Activated CD4-positive, alpha-beta memory T cell treated with anti-CD3 and anti-CD28 coated beads for 36 hours (primary cell): Measurements from ENCODE around the gene SPATA33. TPM values are rescaled to one million over a fixed set of nuclear protein-coding genes. Genes with fewer than 3 reads are reported as not detected.
A peak's percentile ranks its signal among the peaks of the same experiment; 100 is the strongest.
"Not testable (repeated sequence)": the region's sequence is repeated elsewhere in the genome, so short reads cannot be mapped to it uniquely, and the experiment has no call there.

Experiments used
- CTCF ChIA-PET: fragments of 350-600 bp; sonication (Branson Sonifier 250); formaldehyde crosslinking; loops from one replicate; lab custom pipeline; 2021; ENCODE audit warnings: antibody characterized with exemption, inconsistent platforms; lab: Charles Lee
- POLR2A ChIA-PET: fragments of 350-600 bp; sonication (Branson Sonifier 250); formaldehyde crosslinking; loops from one replicate; lab custom pipeline; 2021; ENCODE audit warnings: antibody characterized with exemption; lab: Charles Lee
- DNase-seq: peaks from one replicate; pipeline ENCODE4 v3.0.0-alpha.2; 2020
- H3K27ac Mint-ChIP-seq: one replicate; pipeline ENCODE4 v1.8.0; 2021; ENCODE audit warnings: mixed read lengths
- H3K27me3 Mint-ChIP-seq: one replicate; pipeline ENCODE4 v1.8.0; 2021; ENCODE audit warnings: mixed read lengths
- H3K36me3 Mint-ChIP-seq: one replicate; pipeline ENCODE4 v1.8.0; 2021; ENCODE audit warnings: mixed read lengths
- H3K4me1 Mint-ChIP-seq: one replicate; pipeline ENCODE4 v1.8.0; 2021; ENCODE audit warnings: low read depth, mixed read lengths
- H3K4me3 Mint-ChIP-seq: one replicate; pipeline ENCODE4 v1.8.0; 2021; ENCODE audit warnings: mild to moderate bottlenecking, mixed read lengths
- H3K9me3 Mint-ChIP-seq: one replicate; pipeline ENCODE4 v1.8.0; 2021; ENCODE audit warnings: mixed read lengths
- intact Hi-C: fragments of 100-400 bp; cut with micrococcal nuclease; formaldehyde crosslinking; loops from one replicate; pipeline ENCODE4 v1.15.1; 2023
- total RNA-seq, 2 experiments: library from RNA; stranded (reverse); gene quantifications; one replicate each; pipeline ENCODE4 v1.2.3, GENCODE V29; 2021

The SPATA33 gene
- total RNA-seq, 2 experiments from 2014 or later: 7.1 to 10.1 TPM

DNA sequence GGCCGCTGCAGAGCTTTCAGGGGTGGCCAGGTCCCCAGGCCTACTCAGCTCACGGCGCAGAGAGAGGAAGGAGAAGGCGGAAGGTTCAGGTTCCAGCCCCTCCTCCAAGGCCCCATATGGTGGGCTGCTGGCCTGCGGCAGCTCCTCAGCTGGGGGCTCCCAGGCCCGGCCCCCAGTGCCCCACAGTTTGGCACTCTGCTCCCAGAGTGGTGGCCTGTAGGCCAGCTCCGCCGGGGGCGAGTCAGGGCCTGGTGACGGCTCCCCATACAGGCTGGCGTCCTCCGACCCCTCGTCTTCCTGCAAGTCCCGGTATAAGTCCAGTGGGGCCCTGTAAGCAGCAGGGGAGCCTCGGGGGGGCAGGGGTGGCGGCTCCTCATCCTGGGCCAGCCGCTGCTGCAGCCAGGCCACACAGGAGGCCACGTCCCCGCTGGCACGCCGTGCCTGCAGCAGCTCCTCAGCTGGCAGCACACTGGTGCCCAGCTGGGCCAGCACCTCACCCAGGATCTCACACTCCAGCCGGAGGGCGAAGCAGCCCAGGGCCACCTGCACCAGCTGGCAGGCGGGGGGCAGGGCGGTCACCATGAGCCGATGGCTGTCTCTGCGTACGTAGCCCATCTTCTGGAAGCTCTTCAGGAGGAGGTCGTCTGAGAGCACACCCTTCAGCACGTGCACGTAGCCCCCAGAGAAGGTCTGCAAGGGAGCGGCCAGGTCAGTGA, 40.1 kb downstream of the SPATA33 start:
- ChIA-PET POLR2A (interaction anchor here (0.6 kb wide), 1 partner anchor 995 kb away, joined by 3 read pairs; no protein-coding TSS in a partner anchor), CTCF (interaction anchor here (1.6 to 6.3 kb wide), 3 partner anchors 95 to 164 kb away, joined by 5 to 81 read pairs (median 38); no protein-coding TSS in a partner anchor)
- Mint-ChIP-seq H3K9me3 (no peaks in the 10 kb centered on the region), H3K27ac (no peak overlapping the region), H3K36me3 (peaks cover 8% of the 10 kb centered on the region), H3K27me3 (no peaks in the 10 kb centered on the region), H3K4me3 (no peak overlapping the region), H3K4me1 (peaks cover 22% of the 10 kb centered on the region)
- intact Hi-C loops: no loop called here
- no peak for DNase-seq

DNA sequence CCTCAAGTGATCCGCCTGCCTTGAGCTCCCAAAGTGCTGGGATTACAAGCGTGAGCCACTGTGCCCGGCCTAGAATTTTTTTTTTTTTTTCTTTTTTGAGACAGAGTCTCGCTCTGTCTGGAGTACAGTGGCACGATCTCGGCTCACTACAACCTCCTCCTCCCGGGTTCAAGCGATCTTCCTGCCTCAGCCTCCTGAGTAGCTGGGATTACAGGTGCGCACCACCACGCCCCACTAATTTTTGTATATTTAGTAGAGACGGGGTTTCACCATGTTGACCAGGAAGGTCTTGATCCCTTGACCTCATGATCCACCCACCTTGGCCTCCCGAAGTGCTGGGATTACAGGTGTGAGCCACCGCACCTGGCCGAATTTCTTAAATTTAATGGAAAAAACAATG, 41.1 kb downstream of the SPATA33 start:
- POLR2A ChIA-PET: interaction anchor here (0.6 to 3.0 kb wide), 2 partner anchors 175 to 996 kb away, joined by 3 to 13 read pairs; partner anchors contain the start of gene TCF25
- CTCF ChIA-PET: interaction anchor here (0.6 to 6.3 kb wide), 10 partner anchors 11 to 212 kb away, joined by 3 to 81 read pairs (median 14); partner anchors contain the start of genes CDK10 and TCF25
- H3K4me3 Mint-ChIP-seq, H3K27ac Mint-ChIP-seq, H3K36me3 Mint-ChIP-seq, intact Hi-C loops, H3K27me3 Mint-ChIP-seq, H3K9me3 Mint-ChIP-seq, DNase-seq: not testable (repeated sequence)
- H3K4me1 Mint-ChIP-seq: peaks cover 22% of the 10 kb centered on the region

GRCh38 chr16:89699629-89700099, 42.0 kb downstream of the SPATA33 start:
- POLR2A ChIA-PET: interaction anchor here (1.0 to 3.0 kb wide), 4 partner anchors 13 to 174 kb away, joined by 3 to 13 read pairs (median 10); partner anchors contain the start of genes CDK10 and TCF25

DNA sequence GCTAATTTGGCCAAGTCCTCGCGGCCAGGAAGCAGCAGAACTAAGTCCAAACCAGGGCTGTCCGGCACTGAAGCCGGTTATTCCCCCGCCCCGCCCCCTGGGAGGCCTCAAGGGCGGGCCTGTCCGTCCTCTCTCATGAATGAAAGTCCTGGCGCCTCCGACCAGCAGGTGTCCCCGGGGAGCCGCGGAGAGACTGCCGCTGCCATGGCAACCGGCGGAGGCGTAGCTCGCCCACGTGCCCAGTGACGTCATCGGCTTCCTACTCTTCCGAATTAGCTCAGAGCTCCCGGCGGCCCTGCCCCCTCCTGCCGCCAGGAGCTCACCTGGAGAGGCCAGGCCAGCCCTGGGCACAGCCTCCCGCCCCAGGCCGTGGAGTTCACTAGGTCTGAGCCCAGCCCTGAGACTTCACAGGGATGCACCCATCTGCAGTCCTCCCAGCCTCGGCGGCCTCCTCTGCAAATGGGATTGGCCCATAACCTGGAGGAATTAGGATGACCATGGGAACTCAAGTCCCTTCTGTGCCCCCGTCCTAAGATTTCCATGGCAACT, 42.5 kb downstream of the SPATA33 start:
- Mint-ChIP-seq H3K36me3 (no peaks in the 10 kb centered on the region), H3K4me1 (peaks cover 22% of the 10 kb centered on the region), H3K4me3 (peak overlapping the region; percentile 72), H3K27me3 (no peaks in the 10 kb centered on the region), H3K27ac (peak overlapping the region; percentile 23), H3K9me3 (no peaks in the 10 kb centered on the region)
- ChIA-PET CTCF (interaction anchor here (0.7 to 6.3 kb wide), 44 partner anchors 9 to 247 kb away, joined by 3 to 81 read pairs (median 4); partner anchors contain the start of genes CDK10, CHMP1A, CPNE7 and SPATA33), POLR2A (interaction anchor here (0.6 to 3.0 kb wide), 5 partner anchors 14 to 173 kb away, joined by 3 to 13 read pairs (median 7); partner anchors contain the start of genes CDK10 and TCF25)
- DNase-seq: peak; percentile 98
- intact Hi-C loops: loop anchor here (1.0 to 5.0 kb wide), 7 partner anchors 14 to 222 kb away; partner anchors contain the start of genes CDK10 and TUBB3

More at GRCh38 chr16:89699629-89700099, 42.0 kb downstream of the SPATA33 start:
- H3K36me3 Mint-ChIP-seq, DNase-seq, H3K27me3 Mint-ChIP-seq, H3K9me3 Mint-ChIP-seq: not testable (repeated sequence)
- CTCF ChIA-PET: interaction anchor here (0.8 to 6.3 kb wide), 39 partner anchors 10 to 224 kb away, joined by 3 to 81 read pairs (median 5); partner anchors contain the start of genes CDK10, CHMP1A, CPNE7 and SPATA33
- Mint-ChIP-seq H3K4me3 (peak overlapping the region; percentile 72), H3K27ac (peak overlapping the region; percentile 23), H3K4me1 (peaks cover 22% of the 10 kb centered on the region)
- intact Hi-C loops: loop anchor here (1.0 to 5.0 kb wide), 7 partner anchors 13 to 223 kb away; partner anchors contain the start of genes CDK10 and TUBB3

DNA sequence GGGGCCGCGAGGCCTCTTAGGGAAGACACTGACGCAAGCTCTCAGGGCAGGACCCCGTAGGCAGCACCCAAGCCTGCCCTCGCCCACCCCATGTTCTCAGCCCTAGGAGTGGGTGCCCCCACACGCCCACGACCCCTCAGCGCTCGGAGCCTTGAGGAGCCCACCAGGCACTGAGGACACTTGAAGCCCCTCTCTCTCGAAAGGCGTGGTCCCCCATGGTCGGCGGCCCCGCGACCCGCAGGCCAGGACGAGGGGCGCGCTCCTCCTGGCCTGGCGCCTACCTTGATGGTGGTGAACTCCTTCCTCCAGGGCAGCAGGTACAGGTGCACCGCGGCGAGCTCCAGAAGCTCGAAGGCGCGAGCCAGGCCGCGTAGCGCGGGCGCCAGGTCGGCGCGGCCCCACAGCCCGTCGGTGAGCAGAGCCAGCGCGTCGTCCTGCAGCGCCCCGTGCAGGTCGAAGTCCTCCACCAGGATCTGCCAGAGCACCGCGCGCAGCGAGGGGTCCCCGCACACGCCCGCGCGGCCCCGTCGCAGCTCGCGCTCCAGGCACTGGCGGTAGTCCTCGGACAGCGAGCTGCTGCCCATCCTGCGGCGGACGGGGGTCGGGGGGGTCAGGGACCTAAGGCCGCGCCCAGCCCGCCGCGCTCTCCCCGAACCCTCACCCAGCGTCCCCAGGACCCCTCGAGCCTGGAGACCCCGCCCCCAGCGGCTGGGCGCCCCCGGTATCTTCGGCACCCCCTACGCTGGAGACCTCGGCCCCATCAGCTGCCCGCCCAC, 43.2 kb downstream of the SPATA33 start:
- H3K4me3 Mint-ChIP-seq: peak overlapping the region; percentile 72
- peak; percentile 74 for DNase-seq

GRCh38 chr16:89701425-89702406, 44.1 kb downstream of the SPATA33 start, which contains the start of gene SPATA2L:
TSS of gene SPATA2L (minus strand) at chr16:89701705. CDS start at chr16:89701232, 473 bp downstream.
- CTCF ChIA-PET: interaction anchor here (1.3 to 6.3 kb wide), 14 partner anchors 13 to 246 kb away, joined by 3 to 81 read pairs (median 10); partner anchors contain the start of genes CDK10 and VPS9D1

More for the DNA sequence above, 43.2 kb downstream of the SPATA33 start:
- Mint-ChIP-seq H3K27ac (peak overlapping the region; percentile 62), H3K36me3 (no peaks in the 10 kb centered on the region), H3K9me3 (no peaks in the 10 kb centered on the region), H3K4me1 (peaks cover 20% of the 10 kb centered on the region), H3K27me3 (no peaks in the 10 kb centered on the region)
- POLR2A ChIA-PET: interaction anchor here (0.6 to 3.0 kb wide), 5 partner anchors 14 to 173 kb away, joined by 3 to 13 read pairs (median 7); partner anchors contain the start of genes CDK10 and TCF25
- CTCF ChIA-PET: interaction anchor here (0.7 to 6.3 kb wide), 40 partner anchors 9 to 247 kb away, joined by 3 to 81 read pairs (median 5); partner anchors contain the start of genes CDK10, CHMP1A, CPNE7 and SPATA33
- intact Hi-C loops: loop anchor here (1.0 to 5.0 kb wide), 8 partner anchors 15 to 221 kb away; partner anchors contain the start of genes CDK10, TUBB3 and ZNF276

GRCh38 chr16:89704281-89704680, 46.6 kb downstream of the SPATA33 start:
- Mint-ChIP-seq H3K36me3 (no peaks in the 10 kb centered on the region), H3K27ac (no peak overlapping the region), H3K4me1 (peaks cover 14% of the 10 kb centered on the region), H3K27me3 (no peaks in the 10 kb centered on the region), H3K4me3 (no peak overlapping the region), H3K9me3 (no peaks in the 10 kb centered on the region)
- intact Hi-C loops: loop anchor here (5.0 kb wide), 3 partner anchors 33 to 218 kb away; partner anchors contain the start of gene TUBB3
- POLR2A ChIA-PET: no interaction called here
- CTCF ChIA-PET: interaction anchor here (1.5 to 6.3 kb wide), 3 partner anchors 88 to 168 kb away, joined by 4 to 96 read pairs (median 54); partner anchors contain the start of gene TCF25
- no peak for DNase-seq

More at GRCh38 chr16:89701425-89702406, 44.1 kb downstream of the SPATA33 start, which contains the start of gene SPATA2L:
- peak; percentile 98 for DNase-seq
- intact Hi-C loops: loop anchor here (1.0 to 5.0 kb wide), 5 partner anchors 20 to 221 kb away; partner anchors contain the start of genes TUBB3 and ZNF276
- Mint-ChIP-seq H3K4me3 (peak within 1 kb of the TSS; percentile 72), H3K27me3 (no peaks in the 10 kb centered on the region), H3K9me3 (no peaks in the 10 kb centered on the region), H3K4me1 (peaks cover 18% of the 10 kb centered on the region), H3K36me3 (no peaks in the 10 kb centered on the region), H3K27ac (peak within 1 kb of the TSS; percentile 62)
- POLR2A ChIA-PET: interaction anchor here (2.6 to 3.0 kb wide), 2 partner anchors 15 to 172 kb away, joined by 12 to 13 read pairs; partner anchors contain the start of genes CDK10 and TCF25

DNA sequence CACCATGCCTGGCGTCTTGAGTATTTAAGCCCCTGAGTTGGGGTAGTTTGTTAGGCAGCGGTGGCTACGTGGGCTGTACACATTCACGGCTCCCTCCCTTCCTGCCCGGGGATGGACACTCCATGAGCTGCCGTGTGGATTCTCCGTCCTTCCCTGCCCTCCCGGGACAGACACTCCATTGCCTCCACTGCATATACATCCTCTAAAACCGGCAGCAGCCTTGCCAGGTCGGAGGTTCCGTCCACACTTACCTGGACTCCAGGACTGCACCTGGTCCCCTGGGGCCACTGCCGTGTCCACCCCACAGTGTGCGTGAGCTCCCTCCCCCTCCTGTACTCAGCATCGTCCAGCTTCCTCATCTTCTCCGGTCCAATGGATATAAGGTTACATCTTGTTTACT, 47.4 kb downstream of the SPATA33 start:
- POLR2A ChIA-PET: no interaction called here
- H3K36me3 Mint-ChIP-seq: no peaks in the 10 kb centered on the region
- H3K27ac Mint-ChIP-seq: no peak overlapping the region

DNA sequence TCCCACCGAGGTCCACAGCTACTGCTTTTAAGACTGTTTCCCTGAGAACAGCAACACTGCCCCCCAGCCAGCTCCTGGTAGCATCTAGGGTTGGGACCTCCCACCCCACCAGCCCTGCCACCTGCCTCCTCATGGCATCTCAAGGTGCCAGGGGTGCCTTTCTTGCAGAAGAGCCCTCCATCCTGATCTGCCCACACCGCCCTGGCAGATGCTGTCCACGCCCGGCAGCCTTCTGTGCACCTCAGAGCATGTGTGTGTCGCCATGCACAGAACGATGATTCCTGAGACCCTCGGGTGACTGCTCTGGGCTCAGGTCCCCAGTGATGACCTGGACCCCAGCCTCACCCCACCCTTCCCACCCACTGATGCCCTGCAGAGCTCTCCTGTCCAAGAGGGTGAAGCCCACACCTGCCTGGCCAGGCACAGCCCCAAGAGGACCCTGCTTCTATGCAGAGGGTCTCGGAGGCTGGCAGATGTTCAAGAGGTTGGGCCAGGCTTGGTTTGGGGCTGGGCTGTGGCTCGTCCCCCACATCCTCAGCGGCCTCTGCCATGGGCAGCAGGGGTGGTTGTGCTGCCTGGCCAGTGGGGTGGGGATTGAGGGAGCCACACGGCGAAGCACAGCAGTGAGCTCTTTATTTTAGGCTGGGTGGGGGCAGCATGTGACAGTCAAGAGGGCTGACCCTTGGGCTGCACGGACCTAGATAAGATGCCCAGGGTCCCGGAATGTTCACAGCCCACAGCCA, 49.1 kb downstream of the SPATA33 start:
- Mint-ChIP-seq H3K27ac (no peak overlapping the region), H3K36me3 (no peaks in the 10 kb centered on the region), H3K4me3 (no peak overlapping the region), H3K9me3 (no peaks in the 10 kb centered on the region), H3K4me1 (peaks cover 9% of the 10 kb centered on the region), H3K27me3 (no peaks in the 10 kb centered on the region)
- DNase-seq: no peak
- ChIA-PET CTCF (interaction anchor here (0.8 to 6.3 kb wide), 27 partner anchors 8 to 376 kb away, joined by 3 to 96 read pairs (median 6); partner anchors contain the start of gene TCF25), POLR2A (interaction anchor here (1.0 to 1.1 kb wide), 2 partner anchors 154 to 166 kb away, joined by 5 read pairs; partner anchors contain the start of gene TCF25)
- intact Hi-C loops: loop anchor here (1.0 kb wide), 1 partner anchor 87 kb away; no protein-coding TSS in a partner anchor

More for the DNA sequence above, 47.4 kb downstream of the SPATA33 start:
- DNase-seq: no peak
- Mint-ChIP-seq H3K4me3 (no peak overlapping the region), H3K27me3 (no peaks in the 10 kb centered on the region), H3K9me3 (no peaks in the 10 kb centered on the region), H3K4me1 (peaks cover 11% of the 10 kb centered on the region)
- intact Hi-C loops: no loop called here
- CTCF ChIA-PET: interaction anchor here (0.9 to 6.3 kb wide), 13 partner anchors 13 to 317 kb away, joined by 3 to 96 read pairs (median 11); partner anchors contain the start of gene TCF25
